Measurements from ENCODE around the gene NTRK2.

Gene NTRK2

GRCh38 chr9:84838879-84839278 is 169.3 kb downstream of the NTRK2 start (continued):
- no peak for TF ChIP-seq ZNF16 (tag by site-specific recombination; IDR thresholded peaks at IDR 0.05; ENCODE audit: low read depth)
- 0 out of 2 replicates have a peak, but pooled peaks have one; percentile 29 for TF ChIP-seq ZNF394 (tag by site-specific recombination; IDR thresholded peaks at IDR 0.05; ENCODE audit: borderline replicate concordance)
- TF ChIP-seq GFI1B (tag by site-specific recombination; IDR thresholded peaks at IDR 0.05): 0 out of 2 replicates have a peak, but pooled peaks have one; percentile 18
- no peak for TF ChIP-seq ZNF169 (tag by site-specific recombination; IDR thresholded peaks at IDR 0.05)
- TF ChIP-seq ZNF561 (tag by site-specific recombination; IDR thresholded peaks at IDR 0.05; ENCODE audit: borderline replicate concordance): no peak
- no peak for TF ChIP-seq TCF7L2 (IDR thresholded peaks at IDR 0.05; ENCODE audit: borderline replicate concordance, low read depth, low read length)
- no peak for TF ChIP-seq KLF7 (tag by site-specific recombination; IDR thresholded peaks at IDR 0.05; ENCODE audit: borderline replicate concordance)
- no peak for TF ChIP-seq ZNF707 (tag by site-specific recombination; IDR thresholded peaks at IDR 0.05)
- TF ChIP-seq GLI4 (tag by site-specific recombination; IDR thresholded peaks at IDR 0.05): no peak
- TF ChIP-seq KLF1 (tag by site-specific recombination; IDR thresholded peaks at IDR 0.05): no peak
- no peak for TF ChIP-seq ZNF433 (tag by site-specific recombination; IDR thresholded peaks at IDR 0.05; ENCODE audit: low read depth)
- no peak for TF ChIP-seq ZNF48 (tag by site-specific recombination; IDR thresholded peaks at IDR 0.05)
- TF ChIP-seq ELK4 (IDR thresholded peaks at IDR 0.05; ENCODE audit: borderline replicate concordance, low read depth, low read length): no peak
- TF ChIP-seq REPIN1 (tag by site-specific recombination; IDR thresholded peaks at IDR 0.05; ENCODE audit: low read depth): no peak
- TF ChIP-seq ZNF510 (tag by site-specific recombination; IDR thresholded peaks at IDR 0.05; ENCODE audit: insufficient replicate concordance): peak; percentile 73
- no peak for TF ChIP-seq ZNF785 (tag by site-specific recombination; IDR thresholded peaks at IDR 0.05)
- no peak for TF ChIP-seq GLI2 (tag by site-specific recombination; IDR thresholded peaks at IDR 0.05; ENCODE audit: borderline replicate concordance, low read depth)
- no peak for TF ChIP-seq ZNF26 (tag by site-specific recombination; IDR thresholded peaks at IDR 0.05)
- TF ChIP-seq RBAK (tag by site-specific recombination; IDR thresholded peaks at IDR 0.05): no peak
- TF ChIP-seq ZNF112 (tag by site-specific recombination; IDR thresholded peaks at IDR 0.05): no peak
- TF ChIP-seq ZFP3 (tag by site-specific recombination; IDR thresholded peaks at IDR 0.05; ENCODE audit: low read depth): no peak
- TF ChIP-seq ZFP41 (tag by site-specific recombination; IDR thresholded peaks at IDR 0.05; ENCODE audit: borderline replicate concordance): no peak
- TF ChIP-seq ZNF223 (tag by site-specific recombination; IDR thresholded peaks at IDR 0.05): no peak
- TF ChIP-seq ZNF521 (tag by site-specific recombination; IDR thresholded peaks at IDR 0.05): no peak
- TF ChIP-seq ZBTB44 (tag by site-specific recombination; IDR thresholded peaks at IDR 0.05): no peak
- TF ChIP-seq ZNF791 (tag by site-specific recombination; IDR thresholded peaks at IDR 0.05): no peak
- TF ChIP-seq ZSCAN18 (tag by site-specific recombination; IDR thresholded peaks at IDR 0.05): no peak
- peak; percentile 24; the same call in 1 of the 2 replicates for TF ChIP-seq GLIS1 (tag by site-specific recombination; IDR thresholded peaks at IDR 0.05)
- TF ChIP-seq TSHZ1 (tag by site-specific recombination; IDR thresholded peaks at IDR 0.05; ENCODE audit: borderline replicate concordance): no peak
- no peak for TF ChIP-seq MEIS1 (CRISPR knock-in tag; IDR thresholded peaks at IDR 0.05; ENCODE audit: borderline replicate concordance)
- no peak for TF ChIP-seq ZNF555 (tag by site-specific recombination; conservative IDR thresholded peaks at IDR 0.05)
- TF ChIP-seq ZNF837 (tag by site-specific recombination; IDR thresholded peaks at IDR 0.05): no peak
- TF ChIP-seq ZNF24 (tag by site-specific recombination; IDR thresholded peaks at IDR 0.05): peak; percentile 80
- TF ChIP-seq PRDM1 (tag by site-specific recombination; IDR thresholded peaks at IDR 0.05): no peak

All from HEK293 (cell line).